Ascending aorta (tissue), 2 donors: Measurements from ENCODE around the gene KPNA6. TPM values are rescaled to one million over a fixed set of nuclear protein-coding genes. Genes with fewer than 3 reads are reported as not detected.
"Not testable (repeated sequence)": the region's sequence is repeated elsewhere in the genome, so short reads cannot be mapped to it uniquely, and the experiment has no call there.

Source experiments
- DNase-seq, 2 donors: peaks; one replicate each; pipeline ENCODE4 v3.0.0-alpha.2; 2019; ENCODE audit warnings: low spot score in 2 of 2
- H3K27ac ChIP-seq, 2 donors: fragments of 200-600 bp; sonication (generic); one replicate each; pipeline ENCODE4 v1.5.1; 2016 to 2017; ENCODE audit warnings: mild to moderate bottlenecking in 1 of 2
- H3K27me3 ChIP-seq: fragments of 200-600 bp; sonication (generic); one replicate; pipeline ENCODE4 v1.5.1; 2017
- H3K36me3 ChIP-seq, 2 donors: fragments of 200-600 bp; sonication (generic); one replicate each; pipeline ENCODE4 v1.5.1; 2016
- H3K4me1 ChIP-seq, 2 donors: fragments of 200-600 bp; sonication (generic); one replicate each; pipeline ENCODE4 v1.5.1; 2016 to 2017; ENCODE audit warnings: mild to moderate bottlenecking in 1 of 2
- H3K4me3 ChIP-seq, 2 donors: fragments of 200-600 bp; sonication (generic); one replicate each; pipeline ENCODE4 v1.5.1; 2016 to 2017; ENCODE audit warnings: mild to moderate bottlenecking in 1 of 2
- H3K9me3 ChIP-seq, 2 donors: fragments of 200-600 bp; sonication (generic); one replicate each; pipeline ENCODE4 v1.5.1; 2016
- CTCF ChIP-seq, 3 experiments: fragments of 200-600 bp in 2 of 3; fragments of 450-650 bp in 1 of 3; sonication (generic) in 2 of 3; IDR thresholded peaks; one replicate each; pipeline ENCODE4 v1.5.1; 2016 to 2019; ENCODE audit warnings: antibody characterized with exemption in 3 of 3, mild to moderate bottlenecking in 1 of 3, moderate library complexity in 1 of 3
- intact Hi-C: fragments of 100-400 bp; cut with DNase I; formaldehyde crosslinking; loops from one replicate; pipeline ENCODE4 v1.15.1; 2023
- total RNA-seq: library from RNA; depleted of rRNA; stranded (reverse); fragments of >200 nt; gene quantifications from one replicate; pipeline ENCODE4 v1.1.0, GENCODE V29; 2016

Gene KPNA6
- total RNA-seq, 1 donor from 2014 or later, result 26.1 TPM

- no peak for DNase-seq
- TF ChIP-seq CTCF (IDR thresholded peaks at IDR 0.05), result no peak
- no peak overlapping the region for H3K4me3 ChIP-seq
- H3K27ac ChIP-seq, result no peak overlapping the region
- H3K36me3 ChIP-seq, result peaks cover 1 to 2% of the 10 kb centered on the region in 2 donors
- intact Hi-C loops, result no loop called here
- peaks cover 0 to 10% of the 10 kb centered on the region in 2 donors for H3K4me1 ChIP-seq
- H3K27me3 ChIP-seq, result no peaks in the 10 kb centered on the region
- H3K9me3 ChIP-seq, result no peaks in the 10 kb centered on the region
Measured at GRCh38 chr1:32137111-32137510, 29.3 kb downstream of the KPNA6 start.

- Histone ChIP-seq H3K27me3 (no peaks in the 10 kb centered on the region), H3K36me3 (peaks cover 0 to 2% of the 10 kb centered on the region in 2 donors), H3K4me1 (peaks cover 0 to 6% of the 10 kb centered on the region in 2 donors), H3K27ac (no peak overlapping the region), H3K4me3 (no peak overlapping the region), H3K9me3 (no peaks in the 10 kb centered on the region)
- no peak for TF ChIP-seq CTCF (IDR thresholded peaks at IDR 0.05)
- intact Hi-C loops, result no loop called here
- no peak for DNase-seq
Measured at GRCh38 chr1:32138965-32139364, 31.1 kb downstream of the KPNA6 start.

GRCh38 chr1:32142446-32143301 lies 34.8 kb downstream of the KPNA6 start:
- peaks cover 0 to 6% of the 10 kb centered on the region in 2 donors for H3K4me1 ChIP-seq
- H3K4me3 ChIP-seq, result no peak overlapping the region
- H3K36me3 ChIP-seq, result peaks cover 0 to under 1% of the 10 kb centered on the region in 2 donors
- no peak for TF ChIP-seq CTCF (IDR thresholded peaks at IDR 0.05)
- intact Hi-C loops, result no loop called here
- H3K27ac ChIP-seq, result no peak overlapping the region
- H3K9me3 ChIP-seq, result no peaks in the 10 kb centered on the region
- no peaks in the 10 kb centered on the region for H3K27me3 ChIP-seq
- peak in 1 of 2 donors; percentile 66 for DNase-seq

GRCh38 chr1:32143302-32143695 lies 35.4 kb downstream of the KPNA6 start:
- intact Hi-C loops, H3K27ac ChIP-seq, DNase-seq, H3K9me3 ChIP-seq, H3K27me3 ChIP-seq, H3K36me3 ChIP-seq, H3K4me1 ChIP-seq, H3K4me3 ChIP-seq: not testable (repeated sequence)

GRCh38 chr1:32144033-32144432 lies 36.2 kb downstream of the KPNA6 start:
- no peak overlapping the region for H3K4me3 ChIP-seq
- H3K4me1 ChIP-seq, result peaks cover 0 to 3% of the 10 kb centered on the region in 2 donors
- H3K36me3 ChIP-seq, result peaks cover 4 to 5% of the 10 kb centered on the region in 2 donors
- no peak for TF ChIP-seq CTCF (IDR thresholded peaks at IDR 0.05)
- intact Hi-C loops, result no loop called here
- H3K27ac ChIP-seq, result no peak overlapping the region
- DNase-seq, result no peak
- H3K27me3 ChIP-seq, result no peaks in the 10 kb centered on the region
- peaks cover 4 to 6% of the 10 kb centered on the region in 2 donors for H3K9me3 ChIP-seq

- H3K36me3 ChIP-seq, H3K4me3 ChIP-seq, H3K27ac ChIP-seq, H3K9me3 ChIP-seq, H3K27me3 ChIP-seq, DNase-seq, intact Hi-C loops, H3K4me1 ChIP-seq: not testable (repeated sequence)
Measured at GRCh38 chr1:32147799-32148198, 39.9 kb downstream of the KPNA6 start.
